ENCODE results near the gene CMC2.
A peak's percentile ranks its signal among the peaks of the same experiment; 100 is the strongest.

The CMC2 gene

GRCh38 chr16:80981103-80981502 lies 25.6 kb downstream of the CMC2 start:
- no peak for DNase-seq (ENCODE audit: extremely low read depth in 1 of 2, low read depth in 1 of 2)

- no peak for DNase-seq (ENCODE audit: extremely low read depth in 1 of 2, low read depth in 1 of 2)
Observed at GRCh38 chr16:80976946-80977345, 29.7 kb downstream of the CMC2 start.

DNA sequence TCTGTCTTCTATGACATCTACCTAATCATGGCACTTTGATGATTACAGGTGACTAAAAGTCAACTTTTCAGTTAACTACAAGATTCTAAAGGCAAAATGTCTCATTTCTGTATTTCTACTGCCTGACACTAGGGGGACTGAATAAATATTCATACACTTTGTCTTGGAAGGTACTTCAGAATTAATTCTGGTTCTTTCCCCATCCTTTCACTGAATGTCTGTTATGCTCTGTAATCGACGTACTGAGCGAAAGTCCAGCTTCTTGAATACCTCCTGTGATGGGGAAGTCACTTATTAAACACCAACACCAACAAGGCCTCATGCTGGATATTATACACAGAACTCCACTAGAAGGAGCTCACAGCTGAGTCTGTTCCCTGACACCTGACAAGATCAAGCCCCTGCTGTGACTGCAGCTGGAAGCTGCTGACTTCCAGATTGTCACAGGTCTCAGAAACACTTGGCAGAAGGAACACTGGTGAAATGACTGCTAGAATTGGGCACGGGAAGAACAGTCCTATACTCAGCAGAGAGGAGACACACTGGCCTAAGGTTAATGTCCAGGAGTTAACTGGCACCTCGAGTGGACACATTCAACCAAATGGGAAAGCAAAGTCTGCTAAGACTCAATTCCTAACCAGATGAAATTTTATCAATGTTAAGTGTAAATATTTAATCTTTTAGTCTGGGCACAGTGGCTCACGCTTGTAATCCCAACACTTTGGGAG lies 31.9 kb downstream of the CMC2 start:
- DNase-seq (ENCODE audit: extremely low read depth in 1 of 2, low read depth in 1 of 2), result no peak

DNA sequence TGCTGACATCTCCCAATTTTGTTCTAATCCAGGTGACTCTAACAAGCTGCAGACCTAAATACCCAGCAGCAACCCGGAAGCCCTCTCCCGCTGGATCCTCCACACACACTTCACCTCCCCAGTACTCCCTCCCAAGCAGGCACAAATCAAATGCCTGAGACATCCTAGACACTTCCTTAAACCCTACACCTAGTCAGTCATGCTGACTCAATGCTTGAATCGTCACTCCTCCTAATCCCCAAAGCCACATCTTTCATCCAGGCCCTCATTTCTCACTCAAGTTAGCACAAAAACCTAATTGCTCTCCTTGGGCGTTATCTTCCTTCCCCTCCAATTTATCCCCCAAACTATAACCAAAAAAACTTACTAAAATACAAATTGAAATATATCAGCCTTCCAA lies 32.7 kb downstream of the CMC2 start:
- no peak for DNase-seq (ENCODE audit: extremely low read depth in 1 of 2, low read depth in 1 of 2)

DNA sequence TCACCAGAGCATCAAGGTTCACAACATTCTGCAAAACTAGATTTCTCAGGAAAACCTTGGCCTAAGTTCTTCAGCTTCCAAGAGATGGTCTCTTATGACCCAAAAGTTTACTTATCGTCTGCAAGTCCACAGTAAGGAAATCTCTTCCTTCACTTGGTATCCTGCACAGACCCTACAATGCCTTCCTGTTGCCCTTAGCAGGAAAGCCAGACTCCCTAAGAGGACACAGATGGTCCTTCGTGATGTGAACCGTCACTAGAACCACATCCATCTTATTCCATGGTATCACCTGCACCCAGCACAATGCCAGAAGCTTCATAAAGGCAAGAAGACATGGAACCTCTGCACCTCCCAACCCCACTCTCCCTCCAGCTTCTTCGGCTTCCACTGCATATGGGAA lies 34.1 kb downstream of the CMC2 start:
- DNase-seq (ENCODE audit: extremely low read depth in 1 of 2, low read depth in 1 of 2), result no peak

- DNase-seq (ENCODE audit: extremely low read depth in 1 of 2, low read depth in 1 of 2), result no peak
Observed at GRCh38 chr16:80971819-80972218, 34.9 kb downstream of the CMC2 start.

DNA sequence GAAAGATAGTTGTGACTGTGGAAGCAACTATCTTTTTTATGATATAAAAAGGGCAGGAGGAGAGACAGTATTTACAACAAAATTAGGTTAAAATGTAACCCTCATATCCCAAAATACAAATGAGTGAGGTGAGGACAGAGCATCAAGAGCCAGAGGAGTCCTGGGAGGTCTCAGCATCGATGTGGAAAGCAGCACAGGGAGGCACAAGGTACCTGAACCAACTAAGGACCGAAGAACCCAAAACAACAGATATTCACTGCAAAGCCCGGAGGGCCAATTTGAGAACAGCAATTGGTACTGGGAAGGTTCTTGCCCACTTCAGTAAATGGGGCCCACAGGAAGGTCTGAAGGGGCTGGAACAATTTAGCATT lies 37.6 kb downstream of the CMC2 start:
- no peak for DNase-seq (ENCODE audit: extremely low read depth in 1 of 2, low read depth in 1 of 2)

DNA sequence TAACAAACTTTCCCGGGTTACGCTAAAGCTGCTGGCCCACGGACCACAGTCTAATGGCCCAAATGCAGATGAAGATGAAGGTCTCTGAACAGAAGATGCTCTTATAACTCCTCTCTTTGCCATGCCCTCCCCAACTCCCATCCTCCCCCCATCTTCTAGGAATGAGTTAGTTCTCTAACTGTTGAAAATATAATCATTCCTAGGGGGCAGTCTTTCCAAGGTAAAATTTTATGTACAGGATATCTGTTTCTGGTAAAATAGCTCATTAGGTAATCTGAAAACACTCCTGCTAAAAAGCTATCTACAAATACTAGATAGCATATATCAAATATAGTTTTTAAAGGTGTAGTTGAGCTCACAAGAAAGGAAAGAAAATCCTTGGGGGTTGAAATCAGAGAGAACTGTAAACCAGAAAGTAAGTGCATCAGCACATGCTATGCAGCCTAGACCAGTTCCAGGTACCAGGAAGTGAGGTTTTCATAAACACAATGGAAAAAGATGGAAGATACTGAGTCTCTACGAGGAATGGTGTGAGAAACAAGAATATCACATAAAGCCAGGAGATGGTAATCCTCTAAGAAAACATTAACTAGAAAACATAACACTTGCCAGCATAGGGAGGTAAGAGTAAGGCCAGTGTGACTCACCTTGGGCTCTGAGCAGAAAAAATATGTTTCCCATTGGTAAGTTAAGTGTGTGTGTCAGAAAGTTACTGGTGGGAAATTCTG lies 38.1 kb downstream of the CMC2 start:
- DNase-seq (ENCODE audit: extremely low read depth in 1 of 2, low read depth in 1 of 2), result no peak

DNA sequence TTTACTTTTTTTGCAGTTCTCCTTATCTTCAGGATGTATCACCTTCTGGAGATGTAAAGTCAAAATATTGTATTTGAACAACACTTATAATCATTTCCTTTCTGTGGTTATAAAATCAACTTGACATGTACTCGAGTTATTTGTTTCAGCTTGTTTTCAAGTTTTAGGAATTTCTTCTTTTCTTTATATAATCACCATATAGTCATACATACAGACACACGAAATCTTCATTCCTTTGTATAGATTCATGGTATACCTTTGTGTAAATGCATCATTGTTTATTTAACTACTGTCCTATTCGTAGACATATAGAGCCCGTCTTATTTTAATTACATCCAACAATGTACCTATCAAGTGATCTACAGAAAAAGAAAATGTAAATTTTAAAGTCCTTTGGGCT lies 40.1 kb downstream of the CMC2 start:
- no peak for DNase-seq (ENCODE audit: extremely low read depth in 1 of 2, low read depth in 1 of 2)

GRCh38 chr16:80964351-80964750 lies 42.3 kb downstream of the CMC2 start:
- no peak for DNase-seq (ENCODE audit: extremely low read depth in 1 of 2, low read depth in 1 of 2)

- DNase-seq (ENCODE audit: extremely low read depth in 1 of 2, low read depth in 1 of 2), result no peak
Observed at GRCh38 chr16:80962879-80963278, 43.8 kb downstream of the CMC2 start.

- DNase-seq (ENCODE audit: extremely low read depth in 1 of 2, low read depth in 1 of 2), result no peak
Observed at GRCh38 chr16:80958284-80958683, 48.4 kb downstream of the CMC2 start.

DNA sequence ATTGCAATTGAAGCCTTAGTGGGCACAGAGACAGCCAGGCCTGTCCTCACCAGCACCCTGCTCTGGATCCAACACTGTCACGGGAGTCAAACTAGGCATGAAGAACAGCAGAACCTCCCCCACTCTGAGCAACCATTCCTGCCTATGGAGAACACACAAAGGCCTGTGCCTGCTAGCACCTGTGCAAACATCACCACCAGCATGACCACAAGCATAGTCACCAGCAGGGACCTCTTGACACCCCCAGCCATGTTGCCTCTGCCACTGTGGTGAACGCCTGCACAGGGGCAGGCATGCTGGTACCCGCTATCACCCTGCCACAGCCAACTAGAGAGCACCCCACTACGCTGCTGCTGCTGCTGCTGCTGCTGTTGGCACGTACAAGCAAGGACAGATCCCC lies 51.7 kb downstream of the CMC2 start:
- DNase-seq (ENCODE audit: extremely low read depth in 1 of 2, low read depth in 1 of 2), result no peak

DNA sequence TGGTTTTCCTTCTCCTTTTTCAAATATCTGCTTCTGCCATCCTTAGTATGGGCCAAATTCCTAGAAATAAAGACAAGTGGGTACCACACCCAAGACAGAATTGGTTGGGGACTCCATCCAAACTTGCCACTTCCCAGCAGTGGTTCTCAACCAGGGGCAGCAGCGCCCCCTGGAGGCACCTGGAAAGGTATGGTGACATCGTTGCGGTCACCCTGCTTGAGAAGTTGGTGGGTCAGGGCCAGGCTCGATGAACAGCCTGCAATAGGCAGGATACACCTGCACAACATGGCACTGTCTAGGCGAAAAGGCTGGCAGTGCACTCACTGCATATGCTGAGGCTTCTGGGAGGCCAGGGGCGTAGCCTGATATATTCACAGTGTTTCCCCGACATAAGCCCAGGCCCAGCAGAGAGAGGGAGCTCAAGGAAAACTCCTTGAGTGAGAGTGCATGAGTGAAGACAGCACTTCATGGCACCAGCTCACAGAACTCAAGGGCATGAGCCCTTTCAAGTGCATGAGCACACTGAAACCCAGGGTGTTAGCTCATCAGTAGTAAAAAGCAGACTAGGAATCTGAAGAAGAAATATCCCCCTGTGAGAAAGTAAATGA lies 57.7 kb downstream of the CMC2 start:
- DNase-seq (ENCODE audit: extremely low read depth in 1 of 2, low read depth in 1 of 2), result peak in 1 of 2 donors; percentile 13

- DNase-seq (ENCODE audit: extremely low read depth in 1 of 2, low read depth in 1 of 2), result no peak
Observed at GRCh38 chr16:80947708-80948625, 58.7 kb downstream of the CMC2 start.

- no peak for DNase-seq (ENCODE audit: extremely low read depth in 1 of 2, low read depth in 1 of 2)
Observed at GRCh38 chr16:80947239-80947638, 59.4 kb downstream of the CMC2 start.

- DNase-seq (ENCODE audit: extremely low read depth in 1 of 2, low read depth in 1 of 2), result no peak
Observed at GRCh38 chr16:80946481-80946880, 60.2 kb downstream of the CMC2 start.

DNA sequence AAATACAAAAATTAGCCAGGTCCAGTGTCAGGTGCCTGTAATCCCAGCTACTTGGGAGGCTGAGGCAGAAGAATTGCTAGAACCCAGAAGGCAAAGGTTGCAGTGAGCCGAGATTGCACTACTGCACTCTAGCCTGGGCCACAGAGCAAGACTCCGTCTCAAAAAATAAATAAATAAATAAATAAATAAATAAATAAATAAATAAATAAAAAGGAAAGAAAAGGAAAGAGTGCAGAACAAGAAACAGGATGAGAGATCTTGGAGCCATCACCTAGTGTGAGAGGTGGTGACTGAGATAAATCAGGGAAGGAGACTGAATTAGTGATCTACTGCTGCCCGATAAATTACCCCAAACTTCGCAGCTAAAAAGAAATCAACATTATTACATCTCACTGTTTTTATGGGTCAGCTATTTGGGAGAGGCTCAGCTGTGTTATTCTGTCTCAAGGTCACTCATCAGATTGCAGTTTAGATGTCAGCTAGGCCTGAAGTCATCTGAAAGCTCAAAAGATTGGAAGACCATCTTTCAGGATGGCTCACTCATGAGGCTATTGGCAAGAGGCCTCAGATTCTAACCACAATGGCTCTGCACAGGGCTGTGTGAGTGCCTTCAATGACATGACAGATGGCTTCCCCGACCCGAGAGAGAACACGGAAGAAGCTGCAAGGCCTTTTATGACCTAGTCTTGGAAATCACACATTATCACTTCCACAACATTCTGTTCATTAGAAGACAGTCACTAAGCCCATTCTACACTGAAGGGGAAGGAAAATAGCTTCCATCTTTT lies 66.4 kb downstream of the CMC2 start:
- DNase-seq (ENCODE audit: extremely low read depth in 1 of 2, low read depth in 1 of 2), result no peak

- DNase-seq (ENCODE audit: extremely low read depth in 1 of 2, low read depth in 1 of 2), result no peak
Observed at GRCh38 chr16:80938879-80939260, 67.8 kb downstream of the CMC2 start.
